SK-N-SH (cell line): Measurements from ENCODE around the gene NEDD8.

Experiments
- CTCF ChIP-seq: fragments of 200-600 bp; sonication (generic); IDR thresholded peaks from 2 replicates; pipeline ENCODE4 v1.6.1; 2017; ENCODE audit warnings: antibody characterized with exemption, mild to moderate bottlenecking, moderate library complexity
- FOSL2 ChIP-seq: IDR thresholded peaks from 2 replicates; pipeline ENCODE4 v1.4.0; 2012; ENCODE audit warnings: low read depth, mild to moderate bottlenecking, moderate library complexity, borderline replicate concordance
- POLR2AphosphoS5 ChIP-seq: IDR thresholded peaks from 2 replicates; pipeline ENCODE4 v1.6.1; 2012; ENCODE audit warnings: low read depth, low read length
- YY1 ChIP-seq: IDR thresholded peaks from 2 replicates; pipeline ENCODE4 v1.4.0; 2012; ENCODE audit warnings: low read depth, mild to moderate bottlenecking

- TF ChIP-seq CTCF (no peak), YY1 (no peak), FOSL2 (no peak), POLR2AphosphoS5 (no peak)
These were observed 59.8 kb downstream of the NEDD8 start for GRCh38 chr14:24172261-24172860.
